Karpas-422 (cell line): ENCODE measurements around the gene HSPD1. TPM values are rescaled to one million over a fixed set of nuclear protein-coding genes. Genes with fewer than 3 reads are reported as not detected.
A peak's percentile ranks its signal among the peaks of the same experiment; 100 is the strongest.

Source experiments
- DNase-seq: peaks from one replicate; pipeline ENCODE4 v3.0.0-alpha.2; 2015
- H2AFZ ChIP-seq: fragments of 200-600 bp; sonication (generic); 2 replicates; pipeline ENCODE4 v1.6.1; 2014; ENCODE audit warnings: antibody characterized with exemption, low read length, mixed read lengths
- H3K27ac ChIP-seq: fragments of 200-600 bp; sonication (generic); 2 replicates; pipeline ENCODE4 v1.5.1; 2014; ENCODE audit warnings: mild to moderate bottlenecking, low read length, moderate library complexity
- H3K27me3 ChIP-seq: fragments of 200-600 bp; sonication (generic); 2 replicates; pipeline ENCODE4 v1.6.1; 2014; ENCODE audit warnings: low read length, mixed read lengths
- H3K36me3 ChIP-seq: fragments of 200-600 bp; sonication (generic); 2 replicates; pipeline ENCODE4 v1.6.1; 2014; ENCODE audit warnings: low read length, mixed read lengths; ENCODE audit not compliant: insufficient read depth
- H3K4me1 ChIP-seq: fragments of 200-600 bp; sonication (generic); 2 replicates; pipeline ENCODE4 v1.6.1; 2014; ENCODE audit warnings: mild to moderate bottlenecking, low read length, mixed read lengths
- H3K4me2 ChIP-seq: fragments of 200-600 bp; sonication (generic); 2 replicates; pipeline ENCODE4 v1.6.1; 2014; ENCODE audit warnings: low read length, low read depth, mild to moderate bottlenecking; ENCODE audit not compliant: poor library complexity, severe bottlenecking
- H3K4me3 ChIP-seq: fragments of 200-600 bp; sonication (generic); 2 replicates; pipeline ENCODE4 v1.5.1; 2014; ENCODE audit warnings: mild to moderate bottlenecking, antibody characterized with exemption, low read length, mixed read lengths
- H3K79me2 ChIP-seq: fragments of 200-600 bp; sonication (generic); 2 replicates; pipeline ENCODE4 v1.6.1; 2014; ENCODE audit warnings: mild to moderate bottlenecking, low read length, mixed read lengths
- H3K9ac ChIP-seq: fragments of 200-600 bp; sonication (generic); 2 replicates; pipeline ENCODE4 v1.6.0; 2014; ENCODE audit warnings: low read length
- H3K9me2 ChIP-seq: fragments of 200-600 bp; sonication (generic), shearing (Covaris generic); replicated peaks from 2 replicates; pipeline ENCODE4 v1.6.0; 2014; ENCODE audit warnings: mild to moderate bottlenecking, low read length, moderate library complexity; ENCODE audit not compliant: insufficient read depth
- H3K9me3 ChIP-seq: fragments of 300-700, 200-600 bp; sonication (generic); 2 replicates; pipeline ENCODE4 v1.6.1; 2014; ENCODE audit warnings: low read length, mixed read lengths
- H4K20me1 ChIP-seq: fragments of 200-600 bp; sonication (generic); 2 replicates; pipeline ENCODE4 v1.6.1; 2014; ENCODE audit warnings: mild to moderate bottlenecking, antibody characterized with exemption, low read length, low read depth; ENCODE audit not compliant: insufficient read depth
- total RNA-seq: library from RNA; depleted of rRNA; stranded (reverse); fragments of >200 nt; shearing (Covaris generic); gene quantifications from 2 replicates; pipeline ENCODE4 v1.2.3, GENCODE V29; 2014; ENCODE audit warnings: low replicate concordance; rRNA removed

HSPD1 gene
- total RNA-seq, result 241 and 246 TPM in 2 replicates

GRCh38 chr2:197499594-197500502 lies at the start of gene HSPD1, which contains the start of gene HSPE1:
Gene HSPD1, minus strand, starts transcription at chr2:197499840. Its CDS starts 992 bp downstream, at chr2:197498848.
Gene HSPE1, plus strand, starts transcription at chr2:197500379. Its CDS starts 58 bp downstream, at chr2:197500437.
- Histone ChIP-seq H3K9ac (peak within 1 kb of the TSS; percentile 97), H3K9me2 (no peaks in the 10 kb centered on the region), H3K36me3 (peaks cover 77% of the 10 kb centered on the region), H3K4me1 (peaks cover 44% of the 10 kb centered on the region), H3K9me3 (no peaks in the 10 kb centered on the region), H4K20me1 (peaks cover 31% of the 10 kb centered on the region), H3K4me3 (peak within 1 kb of the TSS; percentile 97), H2AFZ (no peak within 1 kb of the TSS), H3K27me3 (no peaks in the 10 kb centered on the region), H3K4me2 (peak within 1 kb of the TSS; percentile 81), H3K27ac (peak within 1 kb of the TSS; percentile 85), H3K79me2 (peaks cover 76% of the 10 kb centered on the region)
- DNase-seq, result peak; percentile 100

GRCh38 chr2:197548582-197548981 lies 48.9 kb upstream of the HSPD1 start:
- H3K79me2 ChIP-seq, result peaks cover 42% of the 10 kb centered on the region
- peaks cover 39% of the 10 kb centered on the region for H3K36me3 ChIP-seq

GRCh38 chr2:197547163-197547900 lies 47.7 kb upstream of the HSPD1 start:
- Histone ChIP-seq H3K9me3 (no peaks in the 10 kb centered on the region), H2AFZ (no peak overlapping the region), H3K4me3 (no peak overlapping the region), H3K27ac (no peak overlapping the region), H3K79me2 (peaks cover 55% of the 10 kb centered on the region), H3K4me1 (no peaks in the 10 kb centered on the region), H3K36me3 (peaks cover 46% of the 10 kb centered on the region), H3K9ac (no peak overlapping the region), H3K4me2 (no peak overlapping the region), H4K20me1 (no peaks in the 10 kb centered on the region), H3K27me3 (no peaks in the 10 kb centered on the region), H3K9me2 (no peaks in the 10 kb centered on the region)
- DNase-seq, result no peak

More at GRCh38 chr2:197548582-197548981, 48.9 kb upstream of the HSPD1 start:
- no peak overlapping the region for H3K4me2 ChIP-seq
- DNase-seq, result no peak
- no peaks in the 10 kb centered on the region for H3K4me1 ChIP-seq
- H4K20me1 ChIP-seq, result no peaks in the 10 kb centered on the region
- no peak overlapping the region for H3K9ac ChIP-seq
- H3K27ac ChIP-seq, result no peak overlapping the region
- no peak overlapping the region for H2AFZ ChIP-seq
- H3K4me3 ChIP-seq, result no peak overlapping the region
- no peaks in the 10 kb centered on the region for H3K9me2 ChIP-seq
- H3K9me3 ChIP-seq, result no peaks in the 10 kb centered on the region
- no peaks in the 10 kb centered on the region for H3K27me3 ChIP-seq

DNA sequence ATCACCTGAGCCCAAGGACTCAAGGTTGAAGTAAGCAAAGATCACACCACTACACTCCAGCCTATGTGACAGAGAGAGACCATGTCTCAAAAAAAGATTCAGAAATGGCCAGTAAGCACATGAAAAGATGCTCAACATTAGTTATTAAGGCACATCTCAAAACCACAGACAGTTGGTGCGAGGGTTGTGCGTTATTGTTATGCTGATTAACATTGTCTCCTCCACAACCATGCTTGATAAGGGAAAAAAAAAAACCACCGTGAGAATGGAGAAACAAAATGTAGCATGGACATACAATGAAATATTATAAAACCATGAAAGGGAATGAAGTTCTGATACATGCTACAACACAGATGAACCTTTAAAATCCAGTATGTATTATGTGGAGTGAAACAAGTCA lies 43.6 kb upstream of the HSPD1 start:
- Histone ChIP-seq H3K79me2 (peaks cover 79% of the 10 kb centered on the region), H3K4me3 (no peak overlapping the region), H3K9me2 (no peaks in the 10 kb centered on the region), H3K27ac (no peak overlapping the region), H3K9ac (no peak overlapping the region), H3K27me3 (no peaks in the 10 kb centered on the region), H4K20me1 (no peaks in the 10 kb centered on the region), H2AFZ (no peak overlapping the region), H3K36me3 (peaks cover 48% of the 10 kb centered on the region), H3K9me3 (no peaks in the 10 kb centered on the region), H3K4me1 (no peaks in the 10 kb centered on the region), H3K4me2 (no peak overlapping the region)
- no peak for DNase-seq

GRCh38 chr2:197539734-197540133 lies 40.1 kb upstream of the HSPD1 start:
- Histone ChIP-seq H3K4me2 (no peak overlapping the region), H3K4me3 (no peak overlapping the region), H3K9me3 (no peaks in the 10 kb centered on the region), H3K27me3 (no peaks in the 10 kb centered on the region), H3K9me2 (no peaks in the 10 kb centered on the region), H3K9ac (no peak overlapping the region), H3K79me2 (peaks cover 86% of the 10 kb centered on the region), H3K36me3 (peaks cover 57% of the 10 kb centered on the region), H3K4me1 (no peaks in the 10 kb centered on the region), H3K27ac (no peak overlapping the region), H4K20me1 (no peaks in the 10 kb centered on the region), H2AFZ (no peak overlapping the region)
- peak; percentile 22 for DNase-seq

DNA sequence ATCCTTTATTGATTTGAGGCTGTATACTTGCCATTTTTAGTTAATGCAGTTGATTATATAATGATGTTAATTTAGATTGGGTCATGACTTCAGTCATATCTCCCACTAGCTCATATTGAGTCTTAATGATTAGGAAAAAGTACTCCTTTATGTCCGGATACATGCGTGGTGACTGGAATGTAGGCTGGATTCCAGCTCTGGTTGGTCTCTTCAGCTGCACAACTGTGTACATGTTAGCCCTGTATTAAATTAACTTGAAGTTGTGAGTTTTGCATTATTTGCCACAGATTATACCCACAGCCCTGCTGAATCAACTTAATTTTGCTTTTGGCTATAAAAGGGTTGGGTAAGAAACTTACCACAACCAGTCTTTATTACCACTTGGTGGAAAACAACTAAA lies 38.8 kb upstream of the HSPD1 start:
- H3K27ac ChIP-seq, result no peak overlapping the region
- no peaks in the 10 kb centered on the region for H3K4me1 ChIP-seq
- peaks cover 88% of the 10 kb centered on the region for H3K79me2 ChIP-seq
- H3K4me2 ChIP-seq, result no peak overlapping the region
- DNase-seq, result no peak
- H3K9ac ChIP-seq, result no peak overlapping the region
- no peaks in the 10 kb centered on the region for H3K9me2 ChIP-seq
- no peak overlapping the region for H2AFZ ChIP-seq
- H3K27me3 ChIP-seq, result no peaks in the 10 kb centered on the region
- no peak overlapping the region for H3K4me3 ChIP-seq
- no peaks in the 10 kb centered on the region for H3K9me3 ChIP-seq
- H3K36me3 ChIP-seq, result peaks cover 55% of the 10 kb centered on the region
- H4K20me1 ChIP-seq, result 0 out of 2 replicates have a peak, but pooled peaks cover 3% of the 10 kb centered on the region

DNA sequence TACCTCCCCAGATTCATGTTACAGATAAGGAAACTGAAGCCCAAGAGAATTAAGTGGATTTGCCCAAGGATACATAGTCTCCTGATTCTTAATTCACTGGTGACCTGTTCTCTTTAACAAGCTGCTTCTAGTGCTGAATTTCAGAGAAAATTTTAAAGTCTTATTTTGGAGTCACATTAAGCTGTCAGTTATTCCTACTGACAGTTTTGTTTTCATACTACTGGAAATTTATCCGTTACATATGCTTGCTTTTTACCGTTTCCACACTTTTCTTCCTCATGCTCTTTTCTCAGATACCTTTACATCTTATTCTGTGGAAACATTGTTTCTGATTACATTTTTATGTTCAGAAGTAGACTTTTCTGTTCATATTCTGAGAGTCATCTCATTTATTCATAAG lies 17.5 kb upstream of the HSPD1 start:
- peaks cover 25% of the 10 kb centered on the region for H3K36me3 ChIP-seq
- peaks cover 70% of the 10 kb centered on the region for H3K79me2 ChIP-seq
- H3K27me3 ChIP-seq, result no peaks in the 10 kb centered on the region
- peaks cover 8% of the 10 kb centered on the region for H3K9me3 ChIP-seq
- H3K4me1 ChIP-seq, result peaks cover 28% of the 10 kb centered on the region
- peak overlapping the region; percentile 76 for H3K4me3 ChIP-seq
- H2AFZ ChIP-seq, result no peak overlapping the region
- H3K9me2 ChIP-seq, result no peaks in the 10 kb centered on the region
- H3K9ac ChIP-seq, result peak overlapping the region; percentile 86
- H3K27ac ChIP-seq, result peak overlapping the region; percentile 40; the same call in 1 of the 2 replicates
- peak overlapping the region; percentile 97 for H3K4me2 ChIP-seq
- no peak for DNase-seq
- H4K20me1 ChIP-seq, result no peaks in the 10 kb centered on the region

DNA sequence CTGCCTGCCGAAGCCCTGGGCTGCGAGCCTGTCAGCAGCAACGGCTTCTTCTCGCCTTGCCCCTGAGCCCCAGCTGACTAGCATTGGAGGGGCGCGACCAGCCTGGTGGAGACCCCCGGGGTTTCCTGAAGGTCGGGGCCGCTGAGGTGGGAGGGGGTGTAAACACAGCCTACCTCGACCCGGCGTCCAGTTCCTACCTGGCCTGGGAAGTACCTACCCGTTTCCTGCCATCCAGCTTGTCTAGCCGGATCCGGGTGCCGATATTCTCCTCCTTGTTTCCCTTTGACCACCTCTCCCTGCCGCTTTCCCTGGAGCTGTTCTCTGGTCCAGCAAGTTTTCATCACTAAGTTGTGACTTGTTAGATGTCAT lies 16.7 kb upstream of the HSPD1 start:
- H3K27ac ChIP-seq, result peak overlapping the region; percentile 40
- H3K4me2 ChIP-seq, result peak overlapping the region; percentile 97
- H3K4me1 ChIP-seq, result peaks cover 28% of the 10 kb centered on the region
- H3K36me3 ChIP-seq, result peaks cover 25% of the 10 kb centered on the region
- peaks cover 62% of the 10 kb centered on the region for H3K79me2 ChIP-seq
- peaks cover 8% of the 10 kb centered on the region for H3K9me3 ChIP-seq
- peak overlapping the region; percentile 86 for H3K9ac ChIP-seq
- no peak overlapping the region for H2AFZ ChIP-seq
- H3K27me3 ChIP-seq, result no peaks in the 10 kb centered on the region
- H3K4me3 ChIP-seq, result peak overlapping the region; percentile 76
- H4K20me1 ChIP-seq, result no peaks in the 10 kb centered on the region
- no peak for DNase-seq
- no peaks in the 10 kb centered on the region for H3K9me2 ChIP-seq
